NB4 (cell line): Measurements from ENCODE around the gene ADAMTS12.

Experiments
- POLR2A ChIP-seq: IDR thresholded peaks from 2 replicates; pipeline ENCODE4 v1.6.1; 2011; ENCODE audit warnings: mild to moderate bottlenecking; ENCODE audit not compliant: insufficient read length; ENCODE audit errors: extremely low read depth
- TF ChIP-seq, protein P1 (sequence below): IDR thresholded peaks from one replicate; pipeline ENCODE4 v1.5.1; 2012; ENCODE audit warnings: low read depth, low read length

DNA sequence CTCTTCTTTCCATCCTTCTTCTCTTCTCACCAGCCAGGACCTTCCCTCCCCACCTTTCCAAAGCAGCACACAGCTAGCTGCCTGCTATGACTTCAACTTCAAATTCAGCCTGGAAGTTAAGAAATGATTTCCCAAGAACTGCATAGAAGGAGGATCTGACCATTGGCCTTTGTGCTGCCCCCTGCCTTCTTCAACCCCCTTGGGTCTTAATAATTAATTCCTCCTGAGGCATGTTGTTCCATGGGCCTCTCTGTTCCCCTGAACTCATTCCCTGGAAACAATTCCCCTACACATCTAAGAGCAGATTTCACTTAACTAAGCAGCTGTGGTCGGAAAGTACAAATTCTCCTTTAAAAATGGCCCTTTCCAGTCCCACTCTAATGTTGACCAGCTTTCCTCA is 62.4 kb downstream of the ADAMTS12 start:
- TF ChIP-seq, protein P1, sequence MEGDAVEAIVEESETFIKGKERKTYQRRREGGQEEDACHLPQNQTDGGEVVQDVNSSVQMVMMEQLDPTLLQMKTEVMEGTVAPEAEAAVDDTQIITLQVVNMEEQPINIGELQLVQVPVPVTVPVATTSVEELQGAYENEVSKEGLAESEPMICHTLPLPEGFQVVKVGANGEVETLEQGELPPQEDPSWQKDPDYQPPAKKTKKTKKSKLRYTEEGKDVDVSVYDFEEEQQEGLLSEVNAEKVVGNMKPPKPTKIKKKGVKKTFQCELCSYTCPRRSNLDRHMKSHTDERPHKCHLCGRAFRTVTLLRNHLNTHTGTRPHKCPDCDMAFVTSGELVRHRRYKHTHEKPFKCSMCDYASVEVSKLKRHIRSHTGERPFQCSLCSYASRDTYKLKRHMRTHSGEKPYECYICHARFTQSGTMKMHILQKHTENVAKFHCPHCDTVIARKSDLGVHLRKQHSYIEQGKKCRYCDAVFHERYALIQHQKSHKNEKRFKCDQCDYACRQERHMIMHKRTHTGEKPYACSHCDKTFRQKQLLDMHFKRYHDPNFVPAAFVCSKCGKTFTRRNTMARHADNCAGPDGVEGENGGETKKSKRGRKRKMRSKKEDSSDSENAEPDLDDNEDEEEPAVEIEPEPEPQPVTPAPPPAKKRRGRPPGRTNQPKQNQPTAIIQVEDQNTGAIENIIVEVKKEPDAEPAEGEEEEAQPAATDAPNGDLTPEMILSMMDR: no peak
- no peak for TF ChIP-seq POLR2A
